Peyer's patch (tissue), 4 donors: ENCODE measurements around the gene NATD1. TPM values are rescaled to one million over a fixed set of nuclear protein-coding genes. Genes with fewer than 3 reads are reported as not detected.

Experiments
- DNase-seq, 3 donors: peaks; one replicate each; pipeline ENCODE4 v3.0.0-alpha.2; 2017 to 2019
- H3K27ac ChIP-seq, 4 donors: fragments of 200-600 bp; sonication (generic); one replicate each; pipeline ENCODE4 v1.5.1; 2016 to 2019
- H3K27me3 ChIP-seq, 2 donors: fragments of 200-600 bp; sonication (generic); one replicate each; pipeline ENCODE4 v1.5.1; 2019
- H3K36me3 ChIP-seq, 3 donors: fragments of 200-600 bp; sonication (generic); one replicate each; pipeline ENCODE4 v1.5.1; 2016 to 2019
- H3K4me1 ChIP-seq, 4 donors: fragments of 200-600 bp; sonication (generic); one replicate each; pipeline ENCODE4 v1.5.1; 2016 to 2019
- H3K4me3 ChIP-seq, 4 donors: fragments of 200-600 bp; sonication (generic); 1 replicate in 3 of 4; 2 replicates in 1 of 4; pipeline ENCODE4 v1.5.1; 2016 to 2019; ENCODE audit warnings: mild to moderate bottlenecking in 1 of 4
- H3K9me3 ChIP-seq, 4 donors: fragments of 200-600 bp; sonication (generic); one replicate each; pipeline ENCODE4 v1.5.1; 2016 to 2019; ENCODE audit warnings: mild to moderate bottlenecking in 1 of 4
- POLR2A ChIP-seq, 2 donors: fragments of 450-650 bp; IDR thresholded peaks; one replicate each; pipeline ENCODE4 v1.5.1; 2017; ENCODE audit warnings: antibody characterized with exemption in 2 of 2, mild to moderate bottlenecking in 2 of 2, moderate library complexity in 2 of 2
- total RNA-seq, 4 donors: library from RNA; depleted of rRNA; stranded (reverse); fragments of >200 nt; gene quantifications; one replicate each; pipeline ENCODE4 v1.1.0, GENCODE V29; 2016
- TF ChIP-seq, protein P1 (sequence below), 6 experiments: fragments of 450-650 bp in 4 of 6; fragments of 200-600 bp in 2 of 6; sonication (generic) in 1 of 6; IDR thresholded peaks; one replicate each; pipeline ENCODE4 v1.5.1; 2017 to 2019; ENCODE audit warnings: antibody characterized with exemption in 6 of 6, mild to moderate bottlenecking in 3 of 6, moderate library complexity in 1 of 6

NATD1 gene
- total RNA-seq, 4 donors from 2014 or later: 5.0 to 11.4 (median 10.1) TPM

GRCh38 chr17:21278450-21279197 is 25.4 kb upstream of the NATD1 start:
- Histone ChIP-seq H3K4me3 (no peak overlapping the region), H3K27ac (peak overlapping the region in 2 of 4 donors; percentile 51 to 74), H3K36me3 (no peaks in the 10 kb centered on the region), H3K27me3 (no peaks in the 10 kb centered on the region), H3K4me1 (peaks cover 0 to 16% (median 3%) of the 10 kb centered on the region in 4 donors), H3K9me3 (no peaks in the 10 kb centered on the region)
- peak; percentile 62 to 88 (median 82) for DNase-seq
- no peak for TF ChIP-seq POLR2A (IDR thresholded peaks at IDR 0.05)
- TF ChIP-seq, protein P1, sequence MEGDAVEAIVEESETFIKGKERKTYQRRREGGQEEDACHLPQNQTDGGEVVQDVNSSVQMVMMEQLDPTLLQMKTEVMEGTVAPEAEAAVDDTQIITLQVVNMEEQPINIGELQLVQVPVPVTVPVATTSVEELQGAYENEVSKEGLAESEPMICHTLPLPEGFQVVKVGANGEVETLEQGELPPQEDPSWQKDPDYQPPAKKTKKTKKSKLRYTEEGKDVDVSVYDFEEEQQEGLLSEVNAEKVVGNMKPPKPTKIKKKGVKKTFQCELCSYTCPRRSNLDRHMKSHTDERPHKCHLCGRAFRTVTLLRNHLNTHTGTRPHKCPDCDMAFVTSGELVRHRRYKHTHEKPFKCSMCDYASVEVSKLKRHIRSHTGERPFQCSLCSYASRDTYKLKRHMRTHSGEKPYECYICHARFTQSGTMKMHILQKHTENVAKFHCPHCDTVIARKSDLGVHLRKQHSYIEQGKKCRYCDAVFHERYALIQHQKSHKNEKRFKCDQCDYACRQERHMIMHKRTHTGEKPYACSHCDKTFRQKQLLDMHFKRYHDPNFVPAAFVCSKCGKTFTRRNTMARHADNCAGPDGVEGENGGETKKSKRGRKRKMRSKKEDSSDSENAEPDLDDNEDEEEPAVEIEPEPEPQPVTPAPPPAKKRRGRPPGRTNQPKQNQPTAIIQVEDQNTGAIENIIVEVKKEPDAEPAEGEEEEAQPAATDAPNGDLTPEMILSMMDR (IDR thresholded peaks at IDR 0.05): peak in 3 of 6 experiments; percentile 31 to 51 (median 41)

DNA sequence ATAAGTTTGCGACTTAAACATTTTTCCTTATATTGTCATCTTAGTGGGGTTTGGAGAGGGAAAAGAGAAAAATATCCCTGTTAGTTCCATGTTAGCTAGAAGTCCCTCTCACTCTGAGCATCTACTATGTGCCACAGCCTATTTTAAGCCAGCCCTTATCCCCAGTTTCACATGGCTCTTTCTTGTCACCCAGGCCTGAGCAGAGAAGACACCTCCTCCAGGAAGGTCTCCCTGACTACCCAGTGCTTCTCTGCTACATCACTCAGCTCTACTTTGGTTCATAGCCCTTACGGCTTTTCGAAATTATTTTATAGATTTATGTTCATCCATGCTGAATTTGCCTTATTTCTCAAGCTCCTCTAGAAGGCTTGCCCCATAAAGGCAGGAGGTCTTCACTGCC is 24.1 kb upstream of the NATD1 start:
- no peaks in the 10 kb centered on the region for H3K27me3 ChIP-seq
- no peak for TF ChIP-seq POLR2A (IDR thresholded peaks at IDR 0.05)
- TF ChIP-seq, protein P1 (IDR thresholded peaks at IDR 0.05): no peak
- peaks cover 0 to 13% (median 2%) of the 10 kb centered on the region in 4 donors for H3K4me1 ChIP-seq
- no peak overlapping the region for H3K27ac ChIP-seq
- H3K36me3 ChIP-seq: no peaks in the 10 kb centered on the region
- H3K9me3 ChIP-seq: no peaks in the 10 kb centered on the region
- DNase-seq: no peak
- no peak overlapping the region for H3K4me3 ChIP-seq

GRCh38 chr17:21276264-21276588 is 23.0 kb upstream of the NATD1 start:
- Histone ChIP-seq H3K9me3 (no peaks in the 10 kb centered on the region), H3K27me3 (no peaks in the 10 kb centered on the region), H3K36me3 (no peaks in the 10 kb centered on the region), H3K4me1 (peaks cover 0 to 13% (median 2%) of the 10 kb centered on the region in 4 donors), H3K4me3 (peak overlapping the region; percentile 55 to 66 (median 64)), H3K27ac (peak overlapping the region; percentile 38 to 88 (median 58))
- TF ChIP-seq, protein P1 (IDR thresholded peaks at IDR 0.05): no peak
- TF ChIP-seq POLR2A (IDR thresholded peaks at IDR 0.05): no peak
- DNase-seq: no peak

GRCh38 chr17:21275579-21276263 is 22.5 kb upstream of the NATD1 start:
- Histone ChIP-seq H3K27ac (peak overlapping the region; percentile 38 to 88 (median 58)), H3K4me3 (peak overlapping the region; percentile 55 to 66 (median 64)), H3K36me3 (no peaks in the 10 kb centered on the region), H3K4me1 (peaks cover 0 to 13% (median 2%) of the 10 kb centered on the region in 4 donors), H3K9me3 (no peaks in the 10 kb centered on the region), H3K27me3 (no peaks in the 10 kb centered on the region)
- peak; percentile 96 to 99 (median 98) for DNase-seq
- TF ChIP-seq POLR2A (IDR thresholded peaks at IDR 0.05): peak; percentile 28 to 31
- TF ChIP-seq, protein P1 (IDR thresholded peaks at IDR 0.05): peak in 2 of 6 experiments; percentile 18 to 21

DNA sequence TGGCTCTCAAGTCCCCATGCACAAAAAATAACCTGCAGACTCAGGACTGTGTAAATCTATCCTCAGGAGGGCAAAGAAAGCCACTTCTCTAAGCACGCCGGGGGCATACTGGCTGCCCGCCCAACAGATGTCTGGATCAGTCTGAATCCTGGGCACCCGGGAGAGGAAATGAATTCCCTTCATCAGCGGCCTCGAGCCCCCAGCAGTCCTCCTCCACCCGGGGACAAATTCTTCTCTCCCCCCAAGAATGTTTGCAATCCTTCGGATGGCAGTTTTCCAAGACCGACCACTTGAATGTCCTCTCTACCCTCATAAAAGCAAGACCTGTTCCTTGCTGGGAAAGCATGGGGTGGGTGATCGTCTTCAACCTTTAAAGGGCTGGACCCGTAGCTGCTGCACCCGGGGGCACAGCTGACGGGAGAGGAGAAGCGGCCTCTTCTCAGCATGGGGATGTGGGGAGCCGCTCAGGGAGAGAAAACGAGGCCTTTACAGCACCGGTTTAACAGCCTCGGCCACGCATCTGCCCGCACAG is 21.9 kb upstream of the NATD1 start:
- TF ChIP-seq, protein P1 (IDR thresholded peaks at IDR 0.05): no peak
- no peak for TF ChIP-seq POLR2A (IDR thresholded peaks at IDR 0.05)
- Histone ChIP-seq H3K4me1 (peaks cover 0 to 13% (median 2%) of the 10 kb centered on the region in 4 donors), H3K27me3 (no peaks in the 10 kb centered on the region), H3K9me3 (no peaks in the 10 kb centered on the region), H3K4me3 (peak overlapping the region; percentile 55 to 66 (median 64)), H3K27ac (peak overlapping the region; percentile 38 to 88 (median 58)), H3K36me3 (no peaks in the 10 kb centered on the region)
- no peak for DNase-seq
